ENCODE measurements around the gene TSSC4. TPM values are rescaled to one million over a fixed set of nuclear protein-coding genes. Genes with fewer than 3 reads are reported as not detected.

The TSSC4 gene
- total and polyA plus RNA-seq, 5 donors from 2014 or later: 59.6 to 97.4 (median 69.8) TPM

DNA sequence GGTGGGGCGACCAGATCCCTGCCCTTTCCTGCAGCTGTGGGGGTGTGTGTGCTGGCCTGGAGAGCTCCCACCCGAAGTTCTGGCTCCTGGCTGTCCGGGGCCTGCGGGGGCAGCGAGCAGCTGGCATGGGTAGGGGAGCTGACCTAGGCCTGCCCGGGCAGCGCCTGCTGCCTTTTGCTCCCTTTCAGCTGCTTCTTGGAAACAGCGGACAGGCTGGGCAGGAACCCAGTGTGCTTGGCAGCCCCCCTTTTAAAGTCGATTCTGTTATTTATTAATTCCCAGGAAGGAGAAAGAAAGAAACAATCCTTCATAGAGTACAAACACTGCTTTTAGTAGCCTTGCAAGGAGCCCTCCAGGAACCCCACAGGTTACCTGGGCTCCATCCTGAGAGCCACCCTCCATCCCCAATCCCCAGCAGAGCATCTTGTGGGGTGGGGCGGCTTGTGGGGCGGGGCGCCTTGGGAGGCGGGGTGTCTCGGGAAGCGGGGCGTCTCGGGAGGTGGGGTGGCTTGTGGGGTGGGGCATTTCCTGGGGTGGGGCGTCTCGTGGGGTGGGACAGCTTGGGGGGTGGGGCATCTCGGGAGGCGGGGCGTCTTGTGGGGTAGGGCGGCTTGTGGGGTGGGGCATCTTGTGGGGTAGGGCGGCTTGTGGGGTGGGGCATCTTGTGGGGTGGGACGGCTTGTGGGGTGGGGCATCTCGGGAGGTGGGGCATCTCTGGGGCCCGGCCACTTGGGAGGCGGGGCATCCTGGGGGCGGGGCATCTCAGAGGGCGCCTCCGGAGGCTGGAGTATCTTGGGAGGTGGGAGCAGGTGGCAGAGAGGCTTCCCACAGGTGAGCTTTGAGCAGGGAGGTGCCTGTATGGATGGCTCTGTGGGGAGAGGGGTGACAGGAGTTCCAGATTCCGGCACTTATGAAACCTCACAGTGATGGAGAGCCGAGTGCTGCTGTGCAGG lies 16.4 kb upstream of the TSSC4 start:
- Histone ChIP-seq H3K4me3 (ENCODE audit: low read depth, low read length) (no peak overlapping the region), H3K27me3 (ENCODE audit: control insufficient read depth, insufficient read depth, low read length) (no peaks in the 10 kb centered on the region), H3K9me3 (ENCODE audit: control insufficient read depth in 2 of 2, low read length in 2 of 2) (no peaks in the 10 kb centered on the region), H3K4me1 (ENCODE audit: control insufficient read depth, insufficient read depth, low read length, poor library complexity, severe bottlenecking) (peaks cover 58% of the 10 kb centered on the region), H3K36me3 (ENCODE audit: control insufficient read depth, insufficient read depth, low read length) (no peaks in the 10 kb centered on the region), H3K27ac (ENCODE audit: insufficient read depth, low read length, poor library complexity, severe bottlenecking) (no peak overlapping the region)
- Mint-ChIP-seq H3K27ac (no peak overlapping the region), H3K36me3 (no peaks in the 10 kb centered on the region), H3K9me3 (peaks cover 0 to 1% (median 0%) of the 10 kb centered on the region in 7 donors), H3K27me3 (no peaks in the 10 kb centered on the region), H3K4me3 (peak overlapping the region in 3 of 4 donors; percentile 14 to 81 (median 60)), H3K4me1 (peaks cover 0 to 78% (median 26%) of the 10 kb centered on the region in 4 donors)
- ATAC-seq (ENCODE audit: low read depth in 2 of 2) (no peak), DNase-seq (peak in 1 of 3 donors; percentile 32)

DNA sequence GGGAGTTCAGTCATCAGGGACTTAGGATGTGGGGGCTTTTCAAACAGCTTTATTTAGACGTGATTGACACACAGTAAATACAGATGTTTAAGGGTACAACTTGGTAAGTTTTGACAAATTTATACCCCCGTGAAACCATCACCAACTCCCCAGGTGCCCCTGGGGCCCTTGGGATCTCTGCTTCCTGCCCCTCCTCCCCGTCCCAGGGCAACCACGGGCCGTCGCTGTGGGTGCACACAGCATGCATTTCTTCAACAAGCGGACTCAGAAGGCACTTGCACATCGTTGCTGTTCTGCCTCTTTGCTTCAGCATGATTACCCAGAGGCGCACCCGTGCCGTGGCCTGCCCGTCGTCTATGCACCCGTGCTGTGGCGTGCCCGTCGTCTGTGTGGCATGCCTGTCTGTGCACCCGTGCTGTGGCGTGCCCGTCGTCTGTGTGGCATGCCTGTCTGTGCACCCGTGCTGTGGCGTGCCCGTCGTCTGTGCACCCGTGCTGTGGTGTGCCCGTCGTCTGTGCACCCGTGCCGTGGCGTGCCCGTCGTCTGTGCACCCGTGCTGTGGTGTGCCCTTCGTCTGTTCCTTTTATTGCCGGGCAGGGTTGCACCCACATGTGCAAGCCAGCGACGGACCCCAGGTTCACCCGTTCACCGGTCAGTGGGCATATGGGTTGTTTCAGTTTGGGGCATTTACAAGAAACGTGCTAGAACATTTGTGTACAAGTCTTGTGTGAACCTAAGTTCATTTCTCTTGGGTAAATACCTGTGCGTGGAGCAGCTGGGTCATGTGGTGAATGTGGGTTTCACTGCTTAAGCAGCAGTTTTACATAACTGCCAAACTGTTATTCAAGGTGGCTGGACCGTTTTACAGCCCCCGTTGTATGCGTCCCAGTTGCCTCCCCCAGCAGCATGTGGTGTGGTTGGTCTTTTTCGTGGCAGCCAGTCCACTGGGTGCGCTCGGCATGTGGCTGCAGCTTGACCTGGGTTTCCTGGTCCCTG lies 15.1 kb upstream of the TSSC4 start:
- H3K27ac Mint-ChIP-seq: peak overlapping the region; percentile 59 to 87 (median 78)
- H3K9me3 Mint-ChIP-seq: peaks cover 0 to 1% (median 0%) of the 10 kb centered on the region in 7 donors
- peak overlapping the region in 3 of 4 donors; percentile 11 to 74 (median 60) for H3K4me3 Mint-ChIP-seq
- H3K36me3 Mint-ChIP-seq: no peaks in the 10 kb centered on the region
- peaks cover 54% of the 10 kb centered on the region for H3K4me1 ChIP-seq (ENCODE audit: control insufficient read depth, insufficient read depth, low read length, poor library complexity, severe bottlenecking)
- peak overlapping the region; percentile 23 for H3K27ac ChIP-seq (ENCODE audit: insufficient read depth, low read length, poor library complexity, severe bottlenecking)
- H3K27me3 Mint-ChIP-seq: no peaks in the 10 kb centered on the region
- ATAC-seq (ENCODE audit: low read depth in 2 of 2): no peak
- no peaks in the 10 kb centered on the region for H3K27me3 ChIP-seq (ENCODE audit: control insufficient read depth, insufficient read depth, low read length)
- peaks cover 0 to 79% (median 28%) of the 10 kb centered on the region in 4 donors for H3K4me1 Mint-ChIP-seq
- H3K36me3 ChIP-seq (ENCODE audit: control insufficient read depth, insufficient read depth, low read length): no peaks in the 10 kb centered on the region
- peak in 1 of 3 donors; percentile 55 for DNase-seq
- no peaks in the 10 kb centered on the region for H3K9me3 ChIP-seq (ENCODE audit: control insufficient read depth in 2 of 2, low read length in 2 of 2)
- H3K4me3 ChIP-seq (ENCODE audit: low read depth, low read length): no peak overlapping the region

- Mint-ChIP-seq H3K9me3 (peaks cover 0 to 1% (median 0%) of the 10 kb centered on the region in 7 donors), H3K4me3 (no peak overlapping the region), H3K27me3 (no peaks in the 10 kb centered on the region), H3K4me1 (peaks cover 0 to 70% (median 25%) of the 10 kb centered on the region in 4 donors), H3K27ac (peak overlapping the region in 1 of 3 donors; percentile 31), H3K36me3 (no peaks in the 10 kb centered on the region)
- DNase-seq (no peak), ATAC-seq (ENCODE audit: low read depth in 2 of 2) (no peak)
- H3K4me1 ChIP-seq (ENCODE audit: control insufficient read depth, insufficient read depth, low read length, poor library complexity, severe bottlenecking): peaks cover 50% of the 10 kb centered on the region
- H3K27ac ChIP-seq (ENCODE audit: insufficient read depth, low read length, poor library complexity, severe bottlenecking): no peak overlapping the region
- no peak overlapping the region for H3K4me3 ChIP-seq (ENCODE audit: low read depth, low read length)
- H3K9me3 ChIP-seq (ENCODE audit: control insufficient read depth in 2 of 2, low read length in 2 of 2): no peaks in the 10 kb centered on the region
- no peaks in the 10 kb centered on the region for H3K27me3 ChIP-seq (ENCODE audit: control insufficient read depth, insufficient read depth, low read length)
- H3K36me3 ChIP-seq (ENCODE audit: control insufficient read depth, insufficient read depth, low read length): no peaks in the 10 kb centered on the region
Observed at GRCh38 chr11:2386591-2386990, 14.0 kb upstream of the TSSC4 start.

- Mint-ChIP-seq H3K4me3 (peak overlapping the region in 1 of 4 donors; percentile 21), H3K27ac (peak overlapping the region in 2 of 3 donors; percentile 31 to 74), H3K36me3 (no peaks in the 10 kb centered on the region), H3K27me3 (no peaks in the 10 kb centered on the region), H3K9me3 (peaks cover 0 to 1% (median 0%) of the 10 kb centered on the region in 7 donors), H3K4me1 (peaks cover 0 to 63% (median 23%) of the 10 kb centered on the region in 4 donors)
- DNase-seq (peak in 1 of 3 donors; percentile 39), ATAC-seq (ENCODE audit: low read depth in 2 of 2) (no peak)
- H3K27me3 ChIP-seq (ENCODE audit: control insufficient read depth, insufficient read depth, low read length): no peaks in the 10 kb centered on the region
- no peaks in the 10 kb centered on the region for H3K9me3 ChIP-seq (ENCODE audit: control insufficient read depth in 2 of 2, low read length in 2 of 2)
- no peak overlapping the region for H3K4me3 ChIP-seq (ENCODE audit: low read depth, low read length)
- no peaks in the 10 kb centered on the region for H3K36me3 ChIP-seq (ENCODE audit: control insufficient read depth, insufficient read depth, low read length)
- H3K27ac ChIP-seq (ENCODE audit: insufficient read depth, low read length, poor library complexity, severe bottlenecking): peak overlapping the region; percentile 41
- H3K4me1 ChIP-seq (ENCODE audit: control insufficient read depth, insufficient read depth, low read length, poor library complexity, severe bottlenecking): peaks cover 43% of the 10 kb centered on the region
Observed at GRCh38 chr11:2387266-2387987, 13.1 kb upstream of the TSSC4 start.

DNA sequence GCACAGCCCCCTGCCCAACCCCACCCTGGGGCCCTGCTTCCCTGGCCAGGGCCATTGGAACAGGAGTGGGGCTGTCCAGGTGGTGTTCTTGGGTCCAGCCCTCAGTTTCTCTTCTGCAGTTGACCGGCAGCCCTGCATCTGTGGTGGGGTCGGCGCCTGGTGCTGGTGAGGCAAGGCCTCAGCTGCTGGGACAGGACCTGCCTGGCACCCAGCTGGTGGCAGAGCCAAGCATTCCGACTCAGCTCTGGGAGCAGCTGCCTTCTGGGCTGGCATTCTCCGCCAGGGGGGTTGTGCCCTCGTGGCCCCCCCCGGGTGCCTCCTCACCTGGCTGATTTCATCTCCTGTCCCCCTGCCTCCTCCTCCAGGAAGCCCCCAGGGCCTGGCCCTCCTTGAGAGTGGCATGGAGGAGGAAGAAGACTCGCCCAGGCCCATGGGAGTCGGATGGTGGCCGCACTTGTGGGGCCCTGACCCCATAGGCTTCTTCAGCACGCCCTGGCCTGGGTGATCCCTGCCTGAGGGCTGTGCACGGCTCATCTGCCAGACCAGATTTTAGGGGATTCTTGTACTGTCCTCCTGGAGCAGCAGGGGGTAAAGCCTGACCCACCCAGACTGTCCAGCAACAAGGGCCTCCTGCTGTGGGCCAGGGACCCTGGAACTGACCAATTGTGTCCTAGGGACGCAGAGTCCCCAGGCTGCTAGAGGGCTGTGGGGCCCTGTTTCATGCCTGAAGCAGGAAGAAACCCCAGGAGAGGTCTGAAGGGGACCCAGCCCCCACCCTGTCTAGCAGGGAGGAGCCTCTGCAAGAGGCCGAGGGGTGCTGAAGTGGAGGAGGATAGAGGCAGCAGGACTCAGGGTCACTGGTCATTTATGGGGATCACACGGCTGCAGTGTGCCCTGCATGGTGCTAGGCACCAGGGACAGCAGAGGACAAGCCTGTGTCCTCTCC lies 11.8 kb upstream of the TSSC4 start:
- H3K9me3 Mint-ChIP-seq: peaks cover 0 to 1% (median 0%) of the 10 kb centered on the region in 7 donors
- H3K4me3 Mint-ChIP-seq: no peak overlapping the region
- no peaks in the 10 kb centered on the region for H3K27me3 Mint-ChIP-seq
- no peaks in the 10 kb centered on the region for H3K27me3 ChIP-seq (ENCODE audit: control insufficient read depth, insufficient read depth, low read length)
- peak overlapping the region in 2 of 3 donors; percentile 61 to 65 for H3K27ac Mint-ChIP-seq
- H3K27ac ChIP-seq (ENCODE audit: insufficient read depth, low read length, poor library complexity, severe bottlenecking): no peak overlapping the region
- DNase-seq (no peak), ATAC-seq (ENCODE audit: low read depth in 2 of 2) (no peak)
- no peak overlapping the region for H3K4me3 ChIP-seq (ENCODE audit: low read depth, low read length)
- H3K4me1 ChIP-seq (ENCODE audit: control insufficient read depth, insufficient read depth, low read length, poor library complexity, severe bottlenecking): peaks cover 33% of the 10 kb centered on the region
- no peaks in the 10 kb centered on the region for H3K36me3 Mint-ChIP-seq
- peaks cover 0 to 52% (median 18%) of the 10 kb centered on the region in 4 donors for H3K4me1 Mint-ChIP-seq
- H3K36me3 ChIP-seq (ENCODE audit: control insufficient read depth, insufficient read depth, low read length): no peaks in the 10 kb centered on the region
- H3K9me3 ChIP-seq (ENCODE audit: control insufficient read depth in 2 of 2, low read length in 2 of 2): no peaks in the 10 kb centered on the region

DNA sequence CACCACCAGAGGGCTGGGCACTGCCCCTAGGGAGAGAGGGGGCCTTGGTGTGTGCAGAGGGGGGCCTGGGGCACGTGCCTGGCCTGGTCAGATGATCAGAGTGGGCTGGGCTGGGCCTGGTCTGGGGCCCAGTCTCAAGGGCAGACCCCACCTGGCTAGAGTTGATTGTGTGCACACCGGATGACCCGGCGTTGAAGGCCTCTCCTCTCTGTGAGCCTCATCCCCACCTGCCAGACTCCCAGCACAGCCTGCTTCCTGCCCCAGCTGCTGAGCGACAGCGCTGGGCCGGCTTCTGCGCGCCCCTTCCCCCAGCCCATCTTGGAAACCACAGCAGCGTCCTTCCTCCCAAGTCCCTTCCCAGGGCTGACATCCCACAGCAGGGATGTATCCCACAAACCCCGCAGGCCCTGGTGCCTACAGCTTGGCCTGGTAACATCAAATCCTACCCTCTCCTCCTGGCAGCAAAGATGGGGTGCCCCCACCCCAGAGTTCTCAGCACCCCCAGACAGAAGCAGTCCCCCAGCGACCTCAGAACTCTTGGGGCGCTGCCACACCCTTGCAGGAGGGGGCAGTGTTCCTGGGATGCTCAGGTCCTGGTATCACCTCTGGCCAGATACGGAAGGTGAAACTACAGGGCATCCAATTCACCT lies 11.0 kb upstream of the TSSC4 start:
- Mint-ChIP-seq H3K36me3 (no peaks in the 10 kb centered on the region), H3K9me3 (peaks cover 0 to 1% (median 0%) of the 10 kb centered on the region in 7 donors), H3K4me1 (peaks cover 0 to 46% (median 16%) of the 10 kb centered on the region in 4 donors), H3K27me3 (no peaks in the 10 kb centered on the region), H3K27ac (peak overlapping the region in 2 of 3 donors; percentile 48 to 79), H3K4me3 (peak overlapping the region in 1 of 4 donors; percentile 62)
- Histone ChIP-seq H3K9me3 (ENCODE audit: control insufficient read depth in 2 of 2, low read length in 2 of 2) (no peaks in the 10 kb centered on the region), H3K27me3 (ENCODE audit: control insufficient read depth, insufficient read depth, low read length) (no peaks in the 10 kb centered on the region), H3K4me1 (ENCODE audit: control insufficient read depth, insufficient read depth, low read length, poor library complexity, severe bottlenecking) (peaks cover 29% of the 10 kb centered on the region), H3K27ac (ENCODE audit: insufficient read depth, low read length, poor library complexity, severe bottlenecking) (no peak overlapping the region), H3K4me3 (ENCODE audit: low read depth, low read length) (no peak overlapping the region), H3K36me3 (ENCODE audit: control insufficient read depth, insufficient read depth, low read length) (no peaks in the 10 kb centered on the region)
- DNase-seq: no peak
- ATAC-seq (ENCODE audit: low read depth in 2 of 2): no peak

Measured in CD4-positive, CD25-positive, alpha-beta regulatory T cell (primary cell).